Astrocyte of the cerebellum (primary cell): ENCODE results near the gene GID8.

Experiments
- DNase-seq: peaks from one replicate; pipeline ENCODE4 v3.0.0-alpha.2; 2011; ENCODE audit warnings: low read depth
- H3K4me3 ChIP-seq: 2 replicates; pipeline ENCODE4 v1.5.1; 2011; ENCODE audit warnings: mild to moderate bottlenecking, low read depth, low read length, moderate library complexity
- CTCF ChIP-seq: IDR thresholded peaks from 2 replicates; pipeline ENCODE4 v1.5.1; 2012; ENCODE audit warnings: low read length, low read depth, moderate library complexity, mild to moderate bottlenecking; ENCODE audit errors: missing control alignments
- in situ Hi-C: cut with HindIII; loops from 2 replicates; pipeline ENCODE4 v1.10.0; 2017; ENCODE audit warnings: low sequenced_read_pairs

GID8 gene

DNA sequence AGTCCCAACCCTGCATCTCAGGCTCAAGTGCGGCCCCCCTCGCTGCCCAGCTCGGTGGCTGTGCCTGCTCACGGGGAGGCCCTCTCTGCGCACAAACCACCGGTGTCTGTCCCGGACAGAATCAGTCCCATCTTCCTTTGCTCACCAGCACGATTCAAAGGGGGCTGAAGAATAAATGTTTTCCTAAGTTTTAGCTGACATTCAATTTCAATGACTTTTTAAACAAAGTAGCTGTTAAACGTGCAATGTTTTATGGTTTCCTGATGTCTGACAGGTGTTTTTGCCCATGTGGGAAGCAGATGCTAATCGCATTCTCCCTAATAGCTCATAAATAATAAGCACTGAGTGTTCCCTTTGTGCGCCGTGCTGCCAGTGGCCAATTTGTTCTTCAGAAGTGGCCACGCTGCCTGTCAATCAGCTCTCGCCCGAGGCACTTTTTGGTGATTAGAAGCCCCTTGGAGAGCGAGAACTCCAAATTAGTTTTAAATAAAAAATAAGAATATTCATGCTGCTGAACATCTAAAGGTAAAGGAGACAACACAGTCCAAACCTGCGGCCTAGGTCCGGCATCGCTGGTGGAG is 42.5 kb downstream of the GID8 start:
- no peak for TF ChIP-seq CTCF
- H3K4me3 ChIP-seq, result no peak overlapping the region
- DNase-seq, result no peak
- in situ Hi-C loops, result no loop called here

GRCh38 chr20:62980970-62981369 is 43.0 kb downstream of the GID8 start:
- H3K4me3 ChIP-seq, result no peak overlapping the region
- in situ Hi-C loops, result no loop called here
- no peak for DNase-seq
- no peak for TF ChIP-seq CTCF

DNA sequence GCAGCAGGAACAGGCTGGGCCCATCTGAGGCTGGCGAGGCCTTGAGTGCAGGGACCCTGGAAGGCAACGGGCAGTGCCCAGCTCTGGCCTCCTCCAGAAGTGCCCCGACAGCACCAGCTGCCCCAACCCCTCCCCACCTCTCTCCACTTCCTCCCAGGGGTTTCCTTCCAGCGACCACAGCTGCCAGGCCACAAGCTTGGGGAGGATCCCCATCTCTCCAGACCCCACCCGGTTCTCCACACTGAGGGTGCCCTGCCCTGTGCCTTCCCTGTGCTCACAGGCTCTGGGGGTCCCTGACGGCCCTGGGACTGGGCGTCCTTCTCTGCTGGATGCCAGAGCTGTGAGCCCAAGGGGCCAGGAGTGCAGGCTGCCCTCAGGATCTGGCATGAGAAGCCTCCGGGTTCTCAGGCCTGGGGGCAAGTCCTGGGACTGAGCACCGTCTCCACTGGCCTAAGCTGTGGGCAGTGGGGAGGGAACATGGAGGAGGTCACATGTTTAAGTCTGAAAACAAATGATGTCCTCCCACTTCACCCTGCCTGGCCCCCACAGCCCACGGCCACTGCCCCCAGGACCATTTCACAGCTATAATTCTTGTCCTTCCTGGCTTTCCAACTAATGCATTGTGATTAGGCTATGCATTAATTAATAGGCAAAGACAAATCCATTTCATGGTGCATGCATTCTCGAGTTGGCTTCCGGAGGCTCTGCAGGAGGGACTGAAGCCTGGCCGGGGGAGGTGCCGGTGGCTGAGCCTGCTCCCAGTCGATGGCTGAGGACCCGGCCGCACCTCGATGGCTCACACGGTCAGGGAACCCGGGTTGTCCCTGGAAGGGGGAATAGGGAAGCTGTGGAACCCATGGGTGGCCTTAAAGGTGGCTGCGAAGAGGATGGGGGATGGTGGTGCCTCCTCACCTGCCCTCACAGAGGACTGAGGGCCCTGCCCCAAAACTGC is 44.5 kb downstream of the GID8 start:
- in situ Hi-C loops, result no loop called here
- H3K4me3 ChIP-seq, result no peak overlapping the region
- DNase-seq, result no peak
- TF ChIP-seq CTCF, result no peak

DNA sequence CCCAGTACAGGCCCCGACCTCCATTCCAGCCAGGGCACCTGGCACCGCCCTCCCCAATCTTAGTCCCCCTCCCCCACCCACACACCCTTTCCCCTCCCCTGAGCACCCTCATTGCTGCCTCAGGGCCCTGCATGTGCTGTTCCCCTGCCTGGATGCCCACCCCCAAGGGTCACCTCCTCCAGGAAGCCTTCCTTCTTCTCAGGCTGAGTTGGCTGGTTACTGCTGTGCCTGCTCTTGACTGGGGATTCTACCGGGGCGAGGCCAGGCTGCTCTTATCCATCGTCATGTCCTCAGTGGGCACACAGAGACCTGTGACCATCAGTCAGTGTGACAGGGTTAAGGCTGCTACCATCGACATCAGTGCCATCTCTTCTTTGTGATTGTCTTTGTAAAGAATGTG is 45.3 kb downstream of the GID8 start:
- no peak for TF ChIP-seq CTCF
- in situ Hi-C loops, result no loop called here
- DNase-seq, result no peak
- no peak overlapping the region for H3K4me3 ChIP-seq

- in situ Hi-C loops, result no loop called here
- H3K4me3 ChIP-seq, result no peak overlapping the region
- no peak for TF ChIP-seq CTCF
- no peak for DNase-seq
Observed at GRCh38 chr20:62984666-62985443, 46.9 kb downstream of the GID8 start.

DNA sequence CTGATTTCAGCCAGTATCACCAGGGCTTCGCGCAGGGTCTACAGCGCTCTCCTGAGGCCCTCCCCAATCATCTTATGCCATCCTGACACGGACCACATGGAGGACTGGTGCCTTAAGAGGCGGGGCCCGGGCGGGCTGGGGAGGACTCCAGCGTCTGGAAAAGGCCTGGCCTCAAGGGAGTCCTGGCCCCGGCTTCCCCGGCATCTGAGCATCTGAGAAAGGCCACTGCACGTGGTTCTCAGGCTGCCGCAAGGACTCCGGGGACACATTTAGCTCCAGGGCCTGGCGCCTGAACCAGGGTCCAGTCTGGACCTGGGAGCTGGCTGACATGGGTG is 47.5 kb downstream of the GID8 start:
- DNase-seq, result no peak
- H3K4me3 ChIP-seq, result no peak overlapping the region
- no peak for TF ChIP-seq CTCF
- in situ Hi-C loops, result no loop called here
